ENCODE data around the gene PPP1R1C.

The PPP1R1C gene

DNA sequence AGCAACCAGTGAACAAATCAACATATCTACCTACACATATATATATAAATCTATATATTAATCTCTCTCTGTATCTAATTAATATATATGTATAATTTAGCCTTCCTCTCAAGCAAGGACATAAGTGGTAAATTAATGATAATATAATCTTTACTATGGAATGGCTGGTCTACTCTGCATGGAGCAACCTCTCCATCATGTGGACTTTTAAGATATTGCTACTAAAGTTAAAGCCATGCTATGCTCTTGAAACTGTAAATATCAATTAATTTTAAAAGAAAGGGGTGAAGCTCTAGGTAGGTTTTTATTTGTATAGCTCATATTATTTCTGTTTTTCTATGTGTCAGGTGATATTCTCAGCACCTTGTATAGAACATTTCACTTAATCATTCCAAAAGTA, 147.0 kb downstream of the PPP1R1C start:
- H3K4me3 ChIP-seq (ENCODE audit: low read depth, low read length) = no peak overlapping the region
- TF ChIP-seq, protein P1, sequence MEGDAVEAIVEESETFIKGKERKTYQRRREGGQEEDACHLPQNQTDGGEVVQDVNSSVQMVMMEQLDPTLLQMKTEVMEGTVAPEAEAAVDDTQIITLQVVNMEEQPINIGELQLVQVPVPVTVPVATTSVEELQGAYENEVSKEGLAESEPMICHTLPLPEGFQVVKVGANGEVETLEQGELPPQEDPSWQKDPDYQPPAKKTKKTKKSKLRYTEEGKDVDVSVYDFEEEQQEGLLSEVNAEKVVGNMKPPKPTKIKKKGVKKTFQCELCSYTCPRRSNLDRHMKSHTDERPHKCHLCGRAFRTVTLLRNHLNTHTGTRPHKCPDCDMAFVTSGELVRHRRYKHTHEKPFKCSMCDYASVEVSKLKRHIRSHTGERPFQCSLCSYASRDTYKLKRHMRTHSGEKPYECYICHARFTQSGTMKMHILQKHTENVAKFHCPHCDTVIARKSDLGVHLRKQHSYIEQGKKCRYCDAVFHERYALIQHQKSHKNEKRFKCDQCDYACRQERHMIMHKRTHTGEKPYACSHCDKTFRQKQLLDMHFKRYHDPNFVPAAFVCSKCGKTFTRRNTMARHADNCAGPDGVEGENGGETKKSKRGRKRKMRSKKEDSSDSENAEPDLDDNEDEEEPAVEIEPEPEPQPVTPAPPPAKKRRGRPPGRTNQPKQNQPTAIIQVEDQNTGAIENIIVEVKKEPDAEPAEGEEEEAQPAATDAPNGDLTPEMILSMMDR (conservative IDR thresholded peaks at IDR 0.05; ENCODE audit: low read depth, low read length) = peak; percentile 66
- peak; percentile 63 for DNase-seq (ENCODE audit: low read depth)

DNA sequence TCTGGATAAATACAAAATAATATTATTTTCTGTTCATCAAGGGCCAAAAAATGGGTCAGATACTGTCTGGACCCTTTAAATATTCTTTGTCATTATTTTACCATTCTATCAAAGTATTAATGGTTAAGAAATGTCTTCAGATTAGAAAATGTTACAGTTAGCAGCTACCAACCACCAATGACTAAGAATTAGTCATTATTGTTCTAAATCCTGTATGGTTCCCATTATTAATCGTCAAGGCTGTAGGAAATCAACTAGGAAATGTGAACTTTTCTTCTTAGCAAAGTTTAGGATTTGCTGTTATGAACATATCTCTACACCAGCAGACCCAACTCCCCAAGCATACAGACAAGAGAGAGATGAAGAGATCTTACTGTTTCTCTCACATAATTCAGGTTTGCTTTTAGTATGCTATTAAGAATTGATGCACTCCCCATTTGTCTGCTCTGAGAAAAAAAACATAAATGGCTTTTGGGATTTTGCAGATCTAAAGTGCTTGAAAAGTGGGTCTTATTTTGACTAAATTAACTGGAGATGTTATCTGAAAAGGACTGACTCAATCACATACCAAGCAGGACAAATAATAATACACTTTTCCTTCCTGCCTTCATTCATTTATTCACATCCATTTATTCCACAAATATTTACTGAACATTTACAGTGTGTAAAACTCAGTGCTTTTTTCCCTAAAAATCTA, 147.7 kb downstream of the PPP1R1C start:
- H3K4me3 ChIP-seq (ENCODE audit: low read depth, low read length) = no peak overlapping the region
- peak; percentile 28 for DNase-seq (ENCODE audit: low read depth)

DNA sequence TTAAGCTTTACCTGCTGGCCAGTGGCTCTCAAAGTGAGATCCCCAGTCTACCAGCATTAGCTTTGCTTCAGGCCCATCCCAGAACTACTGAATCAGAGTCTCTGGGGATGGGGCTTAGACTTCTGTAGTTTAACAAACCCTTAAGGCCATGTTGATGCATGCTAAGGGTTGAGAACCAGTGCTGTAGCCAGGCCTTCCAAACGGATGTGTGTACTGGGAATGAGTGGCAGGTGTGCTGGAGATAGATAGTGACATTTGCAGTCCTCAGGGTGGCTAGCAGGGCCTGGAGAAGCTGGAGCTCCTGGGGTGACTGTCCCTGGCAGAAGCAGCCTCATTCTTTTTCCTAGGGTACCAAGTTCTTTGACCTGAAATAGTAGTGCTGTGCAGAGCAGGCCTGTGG, 148.5 kb downstream of the PPP1R1C start:
- TF ChIP-seq, protein P1 (conservative IDR thresholded peaks at IDR 0.05; ENCODE audit: low read depth, low read length) = no peak
- no peak overlapping the region for H3K4me3 ChIP-seq (ENCODE audit: low read depth, low read length)
- DNase-seq (ENCODE audit: low read depth) = no peak

More for the DNA sequence above, 147.7 kb downstream of the PPP1R1C start:
- TF ChIP-seq, protein P1 (conservative IDR thresholded peaks at IDR 0.05; ENCODE audit: low read depth, low read length) = no peak

DNA sequence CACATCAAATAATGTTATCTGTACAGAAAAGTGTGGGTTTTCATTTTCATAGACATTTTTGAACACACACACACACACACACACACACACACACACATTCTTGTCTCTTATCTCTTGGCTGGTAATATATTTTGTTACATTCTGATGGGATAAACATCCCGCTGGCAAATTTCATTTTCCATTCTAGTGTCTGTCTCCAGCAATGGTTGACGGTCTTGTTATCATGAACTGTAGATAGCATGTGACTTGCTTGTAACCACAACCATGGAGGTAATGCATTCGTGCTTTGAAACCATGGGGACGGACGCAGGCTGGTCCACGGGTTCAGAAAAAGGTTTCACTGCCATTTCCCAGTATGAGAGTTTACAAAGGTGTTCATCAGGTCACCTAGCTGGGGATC, 156.4 kb downstream of the PPP1R1C start:
- TF ChIP-seq, protein P1 (conservative IDR thresholded peaks at IDR 0.05; ENCODE audit: low read depth, low read length) = no peak
- H3K4me3 ChIP-seq (ENCODE audit: low read depth, low read length) = no peak overlapping the region
- peak; percentile 84 for DNase-seq (ENCODE audit: low read depth)

DNA sequence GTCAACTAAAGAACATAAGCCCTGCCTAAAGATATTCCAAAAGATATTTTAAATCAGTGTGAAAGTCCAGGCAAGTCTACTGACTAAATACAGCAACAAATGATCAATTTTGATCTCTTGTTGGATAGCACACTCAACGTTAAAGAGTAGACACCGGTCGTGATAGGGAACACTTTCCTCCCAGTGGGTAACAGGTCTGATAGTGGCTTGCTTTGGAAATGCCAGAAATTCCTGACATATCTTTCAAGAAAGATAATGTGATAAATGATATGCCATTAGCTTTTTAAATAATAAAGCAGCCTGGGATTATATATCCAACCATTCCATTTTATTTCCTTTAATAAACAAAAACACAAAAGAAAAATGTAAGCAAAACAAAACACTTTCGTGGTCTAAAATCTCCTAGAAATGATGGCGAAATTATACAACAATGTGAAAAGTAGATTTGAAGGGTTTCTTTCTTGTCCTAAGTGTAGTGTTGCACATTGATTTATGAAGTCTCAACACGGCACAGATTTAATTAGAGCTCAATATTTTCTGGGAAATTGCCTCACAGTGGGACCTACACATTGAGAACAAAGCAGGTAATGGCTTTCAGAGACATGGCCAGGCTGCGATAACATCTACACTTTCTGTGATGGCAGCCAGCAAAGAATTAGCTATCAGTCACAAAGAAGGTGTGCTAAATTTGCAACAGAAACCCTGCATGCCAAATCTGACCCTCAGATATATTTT, 158.6 kb downstream of the PPP1R1C start:
- DNase-seq (ENCODE audit: low read depth) = peak; percentile 50
- H3K4me3 ChIP-seq (ENCODE audit: low read depth, low read length) = no peak overlapping the region
- TF ChIP-seq, protein P1 (conservative IDR thresholded peaks at IDR 0.05; ENCODE audit: low read depth, low read length) = no peak

DNA sequence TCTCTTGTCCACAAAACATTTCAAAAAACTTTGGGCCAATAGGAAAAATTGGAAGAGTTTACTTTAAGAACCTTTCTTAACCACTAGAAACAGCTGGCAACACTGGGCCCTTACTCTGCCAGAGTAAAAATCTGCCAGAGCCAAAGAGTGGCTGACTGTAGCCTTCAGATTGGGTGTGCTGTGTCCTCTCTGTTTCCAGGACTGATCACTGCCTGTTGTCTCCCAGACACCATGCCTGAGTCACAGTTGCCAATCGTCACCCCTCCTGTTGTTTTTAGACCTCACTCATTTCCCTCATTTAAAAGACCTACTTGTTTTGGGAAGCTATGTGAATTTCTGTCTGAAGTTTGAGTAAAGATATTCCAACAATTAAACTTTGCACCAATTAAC, 159.1 kb downstream of the PPP1R1C start:
- TF ChIP-seq, protein P1 (conservative IDR thresholded peaks at IDR 0.05; ENCODE audit: low read depth, low read length) = no peak
- no peak overlapping the region for H3K4me3 ChIP-seq (ENCODE audit: low read depth, low read length)
- DNase-seq (ENCODE audit: low read depth) = peak; percentile 39
